Measurements from ENCODE around the gene ZNF566.

ZNF566 gene

GRCh38 chr19:36489118-36489919 is at the start of gene ZNF566:
TSS of gene ZNF566 (minus strand) at chr19:36489561. CDS start at chr19:36476557, 13,004 bp downstream.
- TF ChIP-seq, protein P1, sequence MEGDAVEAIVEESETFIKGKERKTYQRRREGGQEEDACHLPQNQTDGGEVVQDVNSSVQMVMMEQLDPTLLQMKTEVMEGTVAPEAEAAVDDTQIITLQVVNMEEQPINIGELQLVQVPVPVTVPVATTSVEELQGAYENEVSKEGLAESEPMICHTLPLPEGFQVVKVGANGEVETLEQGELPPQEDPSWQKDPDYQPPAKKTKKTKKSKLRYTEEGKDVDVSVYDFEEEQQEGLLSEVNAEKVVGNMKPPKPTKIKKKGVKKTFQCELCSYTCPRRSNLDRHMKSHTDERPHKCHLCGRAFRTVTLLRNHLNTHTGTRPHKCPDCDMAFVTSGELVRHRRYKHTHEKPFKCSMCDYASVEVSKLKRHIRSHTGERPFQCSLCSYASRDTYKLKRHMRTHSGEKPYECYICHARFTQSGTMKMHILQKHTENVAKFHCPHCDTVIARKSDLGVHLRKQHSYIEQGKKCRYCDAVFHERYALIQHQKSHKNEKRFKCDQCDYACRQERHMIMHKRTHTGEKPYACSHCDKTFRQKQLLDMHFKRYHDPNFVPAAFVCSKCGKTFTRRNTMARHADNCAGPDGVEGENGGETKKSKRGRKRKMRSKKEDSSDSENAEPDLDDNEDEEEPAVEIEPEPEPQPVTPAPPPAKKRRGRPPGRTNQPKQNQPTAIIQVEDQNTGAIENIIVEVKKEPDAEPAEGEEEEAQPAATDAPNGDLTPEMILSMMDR (IDR thresholded peaks at IDR 0.05; ENCODE audit: insufficient read depth, missing control alignments) = no peak
- FAIRE-seq = no peak
- peak; percentile 88 for DNase-seq (ENCODE audit: insufficient read length, low spot score)

GRCh38 chr19:36528921-36529518 is 39.7 kb upstream of the ZNF566 start:
- TF ChIP-seq, protein P1 (IDR thresholded peaks at IDR 0.05; ENCODE audit: insufficient read depth, missing control alignments) = no peak
- no peak for FAIRE-seq
- DNase-seq (ENCODE audit: insufficient read length, low spot score) = no peak

DNA sequence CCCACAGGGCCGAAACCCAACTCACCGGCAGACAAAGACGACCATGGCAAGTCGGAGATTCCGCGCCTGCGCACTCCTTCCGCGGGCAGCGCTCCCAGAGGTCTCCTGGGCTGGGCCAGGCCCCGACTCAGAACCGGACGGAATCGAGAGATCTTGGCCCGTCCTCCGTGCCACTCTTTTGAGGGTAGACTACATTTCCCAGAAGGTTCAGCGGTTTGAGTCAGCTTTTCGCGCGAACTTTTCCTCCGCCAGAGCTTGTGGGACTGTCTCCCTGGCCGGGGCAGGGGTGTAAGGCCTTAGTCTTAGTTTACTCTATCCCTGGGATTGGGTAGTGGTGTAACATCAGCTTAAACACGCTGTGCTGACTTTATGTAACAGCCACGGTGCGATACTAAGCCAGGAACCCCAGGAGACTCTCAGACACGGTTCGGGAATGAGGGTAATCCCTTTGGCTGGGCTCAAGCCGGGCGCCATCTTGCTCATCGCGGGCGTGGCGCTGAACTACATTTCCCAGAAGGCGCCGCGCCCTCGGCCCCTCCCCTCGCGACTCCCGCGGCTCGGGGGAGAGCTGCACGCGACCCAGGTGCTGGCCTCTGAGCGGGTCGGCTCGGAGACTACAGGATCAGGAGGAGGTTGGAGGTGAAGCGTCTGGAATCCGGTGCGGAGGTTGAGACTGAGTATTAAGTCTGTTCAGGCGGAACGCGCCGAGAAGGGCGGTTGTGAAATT is 39.0 kb upstream of the ZNF566 start, which contains the start of gene ZNF260:
TSS of gene ZNF260 (minus strand) at position 78 of the 727 bp plus-strand sequence. CDS start 13,033 bp downstream, outside the sequence.
- TF ChIP-seq, protein P1 (IDR thresholded peaks at IDR 0.05; ENCODE audit: insufficient read depth, missing control alignments) = no peak
- peak; percentile 38 for FAIRE-seq
- peak; percentile 60 for DNase-seq (ENCODE audit: insufficient read length, low spot score)

DNA sequence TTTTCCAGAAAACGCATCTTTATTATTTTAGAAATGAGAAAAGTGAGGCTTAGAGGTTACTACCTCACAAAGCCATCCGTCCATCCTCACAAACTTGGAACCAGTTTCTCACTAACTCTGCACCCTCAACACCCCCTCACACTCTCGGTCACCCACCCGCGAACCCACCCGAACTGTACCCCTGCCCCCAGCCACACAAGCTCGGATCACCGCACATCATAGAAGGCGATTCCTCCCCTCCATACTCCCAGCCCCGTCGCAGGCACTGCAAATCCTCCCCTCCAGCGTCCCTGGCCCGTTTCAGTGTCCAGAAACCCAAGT is 38.5 kb upstream of the ZNF566 start:
- DNase-seq (ENCODE audit: insufficient read length, low spot score) (no peak), FAIRE-seq (no peak)
- TF ChIP-seq, protein P1 (IDR thresholded peaks at IDR 0.05; ENCODE audit: insufficient read depth, missing control alignments) = no peak

GRCh38 chr19:36527341-36527740 is 38.0 kb upstream of the ZNF566 start:
- TF ChIP-seq, protein P1 (IDR thresholded peaks at IDR 0.05; ENCODE audit: insufficient read depth, missing control alignments) = no peak
- FAIRE-seq (no peak), DNase-seq (ENCODE audit: insufficient read length, low spot score) (no peak)

- no peak for FAIRE-seq
- TF ChIP-seq, protein P1 (IDR thresholded peaks at IDR 0.05; ENCODE audit: insufficient read depth, missing control alignments) = no peak
- no peak for DNase-seq (ENCODE audit: insufficient read length, low spot score)
Measured at GRCh38 chr19:36526581-36526980, 37.2 kb upstream of the ZNF566 start.
